IPS DF 6.9 (cell line): ENCODE data around the gene ZNF786.
A peak's percentile ranks its signal among the peaks of the same experiment; 100 is the strongest.

Experiments used
- DNase-seq: peaks from one replicate; pipeline ENCODE4 v3.0.0-alpha.2; 2013; ENCODE audit warnings: low read depth, low spot score
- H3K27ac ChIP-seq: one replicate; pipeline ENCODE4 v1.5.1; 2013; ENCODE audit warnings: low read length, control low read depth
- H3K27me3 ChIP-seq: 2 replicates; pipeline ENCODE4 v1.6.1; 2013; ENCODE audit warnings: mild to moderate bottlenecking, low read length; ENCODE audit not compliant: control insufficient read depth, insufficient read depth
- H3K36me3 ChIP-seq: 2 replicates; pipeline ENCODE4 v1.6.1; 2013; ENCODE audit warnings: low read length; ENCODE audit not compliant: control insufficient read depth, insufficient read depth
- H3K4me1 ChIP-seq: 2 replicates; pipeline ENCODE4 v1.6.1; 2013; ENCODE audit warnings: low read length; ENCODE audit not compliant: control insufficient read depth, insufficient read depth
- H3K4me3 ChIP-seq: 2 replicates; pipeline ENCODE4 v1.5.1; 2013; ENCODE audit warnings: mild to moderate bottlenecking, low read length
- H3K9me3 ChIP-seq: 2 replicates; pipeline ENCODE4 v1.6.1; 2013; ENCODE audit warnings: low read length, inconsistent platforms; ENCODE audit not compliant: control insufficient read depth, insufficient read depth
- WGBS: extraction: QIAGEN DNeasy Blood & Tissue Kit; methylation state at CpG from one replicate; pipeline ENCODE4 v1.1.7; 2013; ENCODE audit warnings: mixed read lengths, missing lambda C conversion rate; ENCODE audit not compliant: insufficient read length, insufficient coverage; 5-methylcytosine and 5-hydroxymethylcytosine counted together

Gene ZNF786, protein sequence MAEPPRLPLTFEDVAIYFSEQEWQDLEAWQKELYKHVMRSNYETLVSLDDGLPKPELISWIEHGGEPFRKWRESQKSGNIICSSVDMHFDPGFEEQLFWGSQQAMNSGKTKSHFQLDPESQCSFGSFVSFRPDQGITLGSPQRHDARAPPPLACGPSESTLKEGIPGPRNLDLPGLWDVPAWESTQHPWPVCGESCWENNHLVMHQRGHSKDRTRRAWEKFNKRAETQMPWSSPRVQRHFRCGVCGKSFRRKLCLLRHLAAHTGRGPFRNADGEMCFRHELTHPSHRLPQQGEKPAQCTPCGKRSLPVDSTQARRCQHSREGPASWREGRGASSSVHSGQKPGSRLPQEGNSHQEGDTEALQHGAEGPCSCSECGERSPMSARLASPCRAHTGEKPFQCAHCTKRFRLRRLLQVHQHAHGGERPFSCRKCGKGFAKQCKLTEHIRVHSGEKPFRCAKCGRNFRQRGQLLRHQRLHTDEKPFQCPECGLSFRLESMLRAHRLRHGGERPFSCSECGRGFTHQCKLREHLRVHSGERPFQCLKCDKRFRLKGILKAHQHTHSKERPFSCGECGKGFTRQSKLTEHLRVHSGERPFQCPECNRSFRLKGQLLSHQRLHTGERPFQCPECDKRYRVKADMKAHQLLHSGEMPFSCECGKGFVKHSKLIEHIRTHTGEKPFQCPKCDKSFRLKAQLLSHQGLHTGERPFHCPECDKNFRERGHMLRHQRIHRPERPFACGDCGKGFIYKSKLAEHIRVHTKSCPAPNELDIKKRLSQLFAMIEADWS

DNA sequence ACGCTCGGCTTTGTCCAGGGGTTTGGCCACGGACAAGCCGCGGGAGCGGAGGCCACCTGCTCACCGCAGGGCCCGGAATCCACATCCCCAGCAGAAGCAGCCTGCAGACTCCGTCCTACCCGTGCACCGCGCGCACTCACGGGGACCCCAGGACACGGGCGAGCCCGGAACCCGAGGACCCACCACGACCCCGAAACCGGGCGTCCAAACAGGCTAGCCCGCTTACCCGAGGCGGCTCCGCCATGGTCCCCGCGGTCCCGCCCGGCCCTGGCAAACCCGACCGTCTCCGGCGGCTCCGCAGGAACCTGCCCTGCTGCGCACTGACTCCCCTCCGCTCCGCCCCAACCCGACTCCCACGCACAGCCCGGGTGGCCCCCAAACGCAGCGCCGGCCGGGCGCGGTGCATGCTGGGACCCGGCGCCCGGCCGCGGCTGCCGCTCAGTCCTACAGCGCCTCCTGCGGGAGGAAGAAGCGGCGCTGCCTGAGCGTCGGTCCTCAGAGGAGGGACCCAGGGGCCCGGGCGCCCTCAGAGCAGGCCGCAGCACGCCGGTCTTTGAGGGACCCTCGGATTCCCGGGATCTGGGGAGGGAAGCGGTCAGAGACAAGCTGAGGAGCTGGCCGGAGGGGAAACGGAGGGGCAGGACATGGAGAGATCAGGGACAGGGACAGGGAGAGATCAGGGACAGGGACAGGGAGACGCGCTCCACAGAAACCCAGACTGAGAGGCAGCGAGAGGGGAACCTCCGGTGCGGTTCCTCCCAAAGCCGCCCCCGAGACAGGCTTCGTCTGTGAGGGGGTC, at the start of gene ZNF786:
ZNF786 (minus strand) TSS at position 322 of the 799 bp plus-strand sequence; CDS start at position 244, 78 bp downstream.
- no CpG with 5 or more reads among the region's 77 CpGs for WGBS
- DNase-seq = no peak

DNA sequence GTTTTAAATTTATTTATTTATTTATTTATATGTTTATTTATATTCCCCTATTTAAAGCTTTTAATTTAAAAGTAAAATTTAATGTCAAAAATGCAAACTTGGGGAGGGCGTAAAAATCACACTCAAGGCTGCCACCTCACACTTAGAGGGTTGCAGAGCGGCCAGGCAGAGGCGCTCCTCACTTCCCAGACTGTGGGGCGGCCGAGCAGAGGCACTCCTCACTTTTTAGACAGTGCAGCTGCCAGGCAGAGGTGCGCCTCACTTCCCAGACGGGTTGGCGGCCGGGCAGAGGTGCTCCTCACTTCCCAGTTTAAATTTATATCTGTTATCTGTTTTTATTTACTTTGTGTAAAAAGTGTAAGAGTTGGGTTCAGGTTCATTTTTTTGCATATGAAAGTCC, 45.6 kb upstream of the ZNF786 start:
- Histone ChIP-seq H3K27me3 (no peaks in the 10 kb centered on the region), H3K4me3 (no peak overlapping the region), H3K4me1 (no peaks in the 10 kb centered on the region), H3K27ac (no peak overlapping the region), H3K36me3 (no peaks in the 10 kb centered on the region), H3K9me3 (no peaks in the 10 kb centered on the region)
- DNase-seq = no peak
- WGBS = no CpG with 5 or more reads among the region's 9 CpGs

More for the DNA sequence above, at the start of gene ZNF786:
- H3K4me3 ChIP-seq = peak within 1 kb of the TSS; percentile 98
- no peaks in the 10 kb centered on the region for H3K36me3 ChIP-seq
- no peak within 1 kb of the TSS for H3K27ac ChIP-seq
- H3K4me1 ChIP-seq = no peaks in the 10 kb centered on the region
- H3K9me3 ChIP-seq = no peaks in the 10 kb centered on the region
- H3K27me3 ChIP-seq = no peaks in the 10 kb centered on the region

DNA sequence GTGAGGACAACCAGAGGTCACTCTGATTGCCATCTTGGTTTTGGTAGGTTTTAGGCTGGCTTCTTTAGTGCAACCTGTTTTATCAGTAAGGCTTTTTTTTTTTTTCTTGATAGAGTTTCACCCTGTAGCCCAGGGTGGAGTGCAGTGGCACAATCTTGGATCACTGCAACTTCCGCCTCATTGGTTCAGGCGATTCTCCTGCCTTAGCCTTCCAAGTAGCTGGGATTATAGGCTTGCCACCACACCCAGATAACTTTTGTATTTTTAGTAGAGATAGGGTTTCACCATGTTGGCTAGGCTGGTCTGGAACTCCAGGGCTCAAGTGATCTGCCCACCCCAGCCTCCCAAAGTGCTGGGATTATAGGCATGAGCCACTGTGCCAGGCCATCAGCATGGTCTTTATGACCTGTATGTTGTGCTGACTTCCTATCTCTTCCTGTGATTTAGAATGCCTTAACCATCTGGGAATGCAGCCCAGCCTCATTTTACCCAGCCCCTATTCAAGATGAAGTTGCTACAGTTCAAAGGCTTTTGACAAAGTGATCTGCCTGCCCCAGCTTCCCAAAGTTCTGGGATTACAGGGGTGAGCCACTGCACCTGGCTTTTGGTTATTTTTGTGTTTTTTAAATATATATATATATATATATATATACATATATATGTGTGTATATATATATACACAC, 42.7 kb upstream of the ZNF786 start:
- no CpG with 5 or more reads among the region's 2 CpGs for WGBS
- H3K4me3 ChIP-seq = no peak overlapping the region
- H3K36me3 ChIP-seq = peaks cover 4% of the 10 kb centered on the region; the same call in 1 of the 2 replicates

DNA sequence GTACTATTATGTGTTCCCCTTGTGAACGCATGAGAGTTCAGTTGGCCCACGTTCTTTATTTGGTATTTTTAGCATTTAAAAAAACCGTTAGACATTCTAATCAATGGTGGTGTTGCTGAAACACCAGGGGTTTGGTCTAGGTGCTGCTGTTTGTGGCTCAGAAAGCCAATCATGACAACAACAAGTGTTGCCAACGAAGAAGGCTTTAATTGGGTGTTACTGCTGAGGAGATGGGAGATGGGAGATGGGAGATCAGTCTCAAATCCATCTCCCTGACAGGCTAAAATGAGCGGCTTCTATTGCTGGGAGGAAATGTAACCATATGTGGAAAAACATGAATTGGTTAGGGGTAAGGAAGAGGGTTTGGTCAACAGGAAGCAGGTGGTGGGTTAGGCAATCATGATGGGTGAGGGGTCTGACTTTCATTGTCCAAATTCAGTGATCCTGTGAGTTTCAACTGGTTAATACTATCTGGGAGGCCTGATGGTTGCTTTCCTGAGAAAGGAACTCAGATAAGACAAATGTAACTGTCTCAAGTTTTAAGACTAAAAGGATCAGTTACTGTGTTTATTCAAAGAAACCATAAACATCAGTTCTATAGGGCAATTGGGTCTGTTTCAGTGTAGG, 40.2 kb upstream of the ZNF786 start:
- no peaks in the 10 kb centered on the region for H3K27me3 ChIP-seq
- no peaks in the 10 kb centered on the region for H3K9me3 ChIP-seq
- no peak overlapping the region for H3K4me3 ChIP-seq
- H3K4me1 ChIP-seq = no peaks in the 10 kb centered on the region
- peaks cover 4% of the 10 kb centered on the region; the same call in 1 of the 2 replicates for H3K36me3 ChIP-seq
- no peak for DNase-seq
- WGBS = no CpG with 5 or more reads among the region's 5 CpGs
- no peak overlapping the region for H3K27ac ChIP-seq

More for the DNA sequence above, 42.7 kb upstream of the ZNF786 start:
- Histone ChIP-seq H3K4me1 (no peaks in the 10 kb centered on the region), H3K9me3 (no peaks in the 10 kb centered on the region), H3K27me3 (no peaks in the 10 kb centered on the region), H3K27ac (no peak overlapping the region)
- DNase-seq = no peak

DNA sequence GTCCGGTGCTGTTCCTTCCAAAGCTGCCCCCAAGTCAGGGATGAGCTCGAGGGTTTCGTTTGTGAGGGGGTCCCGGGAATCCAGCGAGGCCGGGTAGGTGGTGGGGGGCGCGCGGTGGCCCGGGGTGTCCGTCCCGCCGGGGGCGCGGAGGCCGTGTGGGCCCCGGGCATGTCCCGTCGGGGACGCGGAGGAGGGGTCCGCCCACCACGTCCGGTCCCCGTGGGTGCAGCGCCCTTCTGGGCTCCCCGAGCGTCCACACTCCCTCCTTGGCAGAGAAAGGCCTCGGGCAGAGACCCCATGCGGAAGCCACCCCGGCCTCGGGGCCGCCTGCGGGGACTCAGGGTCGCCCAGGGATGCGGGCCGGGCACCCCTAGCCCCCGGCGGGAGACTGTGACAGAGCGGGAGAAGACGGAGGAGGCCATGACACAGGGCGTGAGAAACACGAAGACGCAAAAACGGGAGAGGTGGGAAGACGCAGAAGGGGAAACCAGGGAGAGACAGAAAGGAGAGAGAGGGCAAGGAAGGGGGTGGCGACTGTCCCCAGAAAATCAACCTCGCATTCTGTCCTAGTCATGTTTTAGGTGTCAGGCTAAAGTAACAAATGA, 36.2 kb upstream of the ZNF786 start:
- H3K36me3 ChIP-seq = peaks cover 4% of the 10 kb centered on the region; the same call in 1 of the 2 replicates
- no CpG with 5 or more reads among the region's 48 CpGs for WGBS
- no peaks in the 10 kb centered on the region for H3K4me1 ChIP-seq
- H3K27me3 ChIP-seq = no peaks in the 10 kb centered on the region
- no peak overlapping the region for H3K27ac ChIP-seq
- no peak for DNase-seq
- peak overlapping the region; percentile 90 for H3K4me3 ChIP-seq
- H3K9me3 ChIP-seq = no peaks in the 10 kb centered on the region

DNA sequence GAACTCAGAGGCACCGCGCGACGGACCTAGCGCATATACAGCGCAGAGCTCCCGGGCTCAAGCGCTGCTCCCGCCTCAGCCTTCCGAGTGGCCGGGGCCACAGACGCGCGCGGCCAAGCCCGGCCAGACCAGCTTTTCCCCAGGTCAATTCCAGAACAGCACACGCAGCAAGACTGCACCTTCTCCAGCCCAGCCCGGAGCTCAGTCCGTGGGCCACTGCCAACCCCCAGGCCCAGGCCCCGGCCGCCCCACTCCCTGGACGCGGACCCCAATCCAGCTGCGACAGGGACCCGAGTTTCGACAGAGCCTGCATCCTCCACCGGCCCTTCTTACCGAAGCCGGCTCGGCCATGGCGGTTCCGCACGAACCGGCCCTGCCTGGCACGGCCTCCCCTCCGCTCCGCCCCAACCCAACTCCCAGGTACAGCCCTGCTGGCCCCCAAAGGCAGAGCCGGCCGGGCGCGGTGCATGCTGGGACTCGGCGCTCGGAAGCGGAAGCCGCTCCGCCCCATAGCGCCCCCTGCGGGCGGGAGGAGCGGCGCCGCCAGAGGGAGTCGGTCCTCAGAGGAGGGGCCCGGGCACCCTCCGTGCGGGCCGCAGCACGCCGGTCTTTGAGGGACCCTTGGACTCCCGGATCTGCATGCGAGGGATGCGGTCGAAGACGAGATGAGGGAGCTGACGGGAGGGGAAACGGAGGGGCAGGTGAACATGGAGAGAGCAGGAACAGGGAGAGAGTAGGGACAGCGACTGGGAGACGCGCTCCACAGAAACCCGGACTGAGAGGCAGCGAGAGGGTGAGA, 35.5 kb upstream of the ZNF786 start, which contains the start of gene ZNF425:
ZNF425 (minus strand) TSS at position 462 of the 799 bp plus-strand sequence; CDS start at position 351, 111 bp downstream.
- no CpG with 5 or more reads among the region's 72 CpGs for WGBS
- Histone ChIP-seq H3K27me3 (no peaks in the 10 kb centered on the region), H3K4me1 (no peaks in the 10 kb centered on the region), H3K36me3 (peaks cover 4% of the 10 kb centered on the region; the same call in 1 of the 2 replicates), H3K27ac (no peak within 1 kb of the TSS), H3K9me3 (no peaks in the 10 kb centered on the region), H3K4me3 (peak within 1 kb of the TSS; percentile 90)
- DNase-seq = no peak

DNA sequence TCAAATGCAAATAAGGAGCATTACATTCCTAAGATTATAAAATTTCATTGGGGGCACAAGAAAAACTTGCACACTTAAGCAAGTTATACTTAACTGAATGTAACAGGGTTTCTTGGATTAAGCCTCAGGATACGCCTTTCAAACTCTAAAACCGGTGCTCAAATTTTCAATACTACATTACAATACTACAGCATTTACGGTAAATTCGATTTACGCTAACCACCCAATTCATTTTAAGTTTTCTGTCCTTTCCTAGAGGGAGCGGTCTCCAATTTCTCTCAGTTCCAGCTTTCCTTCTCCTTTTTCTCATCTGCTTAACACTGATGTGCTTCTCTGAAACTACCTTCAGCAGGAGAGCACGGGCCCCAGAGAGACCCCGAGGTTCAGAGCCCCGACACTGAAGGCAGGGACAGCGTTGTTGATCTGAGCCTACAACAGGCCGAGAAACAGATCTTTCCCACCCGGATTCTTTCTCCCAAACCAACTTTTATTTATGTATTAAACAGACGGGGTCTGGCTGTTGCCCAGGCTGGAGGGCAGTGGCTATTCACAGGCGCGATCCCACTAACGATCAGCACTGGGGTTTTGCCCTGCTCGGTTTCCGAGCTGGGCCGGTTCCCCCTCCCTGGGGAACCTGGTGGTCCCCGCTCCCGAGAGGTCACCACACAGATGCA, 34.8 kb upstream of the ZNF786 start:
- H3K27me3 ChIP-seq = no peaks in the 10 kb centered on the region
- H3K4me3 ChIP-seq = peak overlapping the region; percentile 90
- H3K4me1 ChIP-seq = no peaks in the 10 kb centered on the region
- WGBS = no CpG with 5 or more reads among the region's 21 CpGs
- no peaks in the 10 kb centered on the region for H3K36me3 ChIP-seq
- DNase-seq = no peak
- no peaks in the 10 kb centered on the region for H3K9me3 ChIP-seq
- no peak overlapping the region for H3K27ac ChIP-seq

DNA sequence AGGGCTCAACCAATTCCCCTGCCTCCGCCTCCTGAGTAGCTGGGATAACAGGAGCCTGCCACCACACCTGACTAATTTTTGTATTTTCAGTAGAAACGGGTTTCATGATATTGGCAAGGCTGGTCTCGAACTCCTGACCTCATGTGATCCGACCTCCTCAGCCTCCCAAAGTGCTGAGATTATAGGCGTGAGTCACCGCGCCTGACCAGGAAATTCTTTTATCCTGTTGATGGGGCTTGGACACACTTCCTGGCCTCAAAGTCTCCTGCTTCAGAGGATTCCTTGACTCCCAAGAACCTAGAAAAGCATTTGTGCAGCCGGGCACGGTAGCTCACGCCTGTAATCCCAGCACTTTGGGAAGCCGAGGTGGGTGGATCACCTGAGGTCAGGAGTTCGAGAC, 19.5 kb upstream of the ZNF786 start:
- Histone ChIP-seq H3K36me3 (no peaks in the 10 kb centered on the region), H3K9me3 (no peaks in the 10 kb centered on the region), H3K4me3 (no peak overlapping the region), H3K27me3 (no peaks in the 10 kb centered on the region), H3K27ac (no peak overlapping the region), H3K4me1 (no peaks in the 10 kb centered on the region)
- no CpG with 5 or more reads among the region's 12 CpGs for WGBS
- DNase-seq = no peak
